HepG2 (cell line): ENCODE results near the gene C2orf80. TPM values are rescaled to one million over a fixed set of nuclear protein-coding genes. Genes with fewer than 3 reads are reported as not detected.
A peak's percentile ranks its signal among the peaks of the same experiment; 100 is the strongest.

ENCODE experiments used
- DR1 ChIP-seq: sonication (generic); formaldehyde crosslinking; IDR thresholded peaks from 2 replicates; pipeline ENCODE4 v1.8.0; 2021; ENCODE audit warnings: mild to moderate bottlenecking, missing genetic modification reagents, inconsistent platforms
- FOXA3 ChIP-seq: IDR thresholded peaks from 2 replicates; pipeline ENCODE4 v1.6.1; 2016; ENCODE audit warnings: missing genetic modification reagents, missing compliant biosample characterization
- HES4 ChIP-seq: sonication (generic); formaldehyde crosslinking; IDR thresholded peaks from 2 replicates; pipeline ENCODE4 v1.9.0; 2021; ENCODE audit warnings: mild to moderate bottlenecking, missing genetic modification reagents, borderline replicate concordance
- HHEX ChIP-seq: IDR thresholded peaks from 2 replicates; pipeline ENCODE4 v1.6.1; 2016; ENCODE audit warnings: control low read depth
- MXI1 ChIP-seq: IDR thresholded peaks from 3 replicates; pipeline ENCODE4 v1.6.1; 2012; ENCODE audit warnings: low read depth, low read length, inconsistent platforms, borderline replicate concordance
- PAWR ChIP-seq: sonication (generic); formaldehyde crosslinking; IDR thresholded peaks from 2 replicates; pipeline ENCODE4 v1.4.0; 2020; ENCODE audit warnings: missing genetic modification reagents, mild to moderate bottlenecking, borderline replicate concordance
- SYNCRIP ChIP-seq: fragments of 200-400 bp; formaldehyde crosslinking; IDR thresholded peaks from 2 replicates; pipeline ENCODE4 v1.6.1; 2018; ENCODE audit warnings: mild to moderate bottlenecking, low read depth, low read length; ENCODE audit not compliant: insufficient read depth
- TEAD2 ChIP-seq: sonication (generic); formaldehyde crosslinking; IDR thresholded peaks from 2 replicates; pipeline ENCODE4 v1.9.0; 2021; ENCODE audit warnings: missing genetic modification reagents
- ZFP36L2 ChIP-seq: sonication (generic); formaldehyde crosslinking; IDR thresholded peaks from 2 replicates; pipeline ENCODE4 v1.4.0; 2020; ENCODE audit warnings: missing genetic modification reagents
- ZFY ChIP-seq: sonication (generic); formaldehyde crosslinking; IDR thresholded peaks from 2 replicates; pipeline ENCODE4 v1.4.0; 2020; ENCODE audit warnings: missing genetic modification reagents
- ZNF232 ChIP-seq: sonication (generic); formaldehyde crosslinking; IDR thresholded peaks from 2 replicates; pipeline ENCODE4 v1.4.0; 2020; ENCODE audit warnings: missing genetic modification reagents, borderline replicate concordance
- ZNF614 ChIP-seq: IDR thresholded peaks from 2 replicates; pipeline ENCODE4 v1.6.1; 2018; ENCODE audit warnings: missing biosample characterization, missing genetic modification reagents, inconsistent platforms, borderline replicate concordance
- polyA plus RNA-seq, 8 experiments: library from polyadenylated mRNA; depleted of rRNA in 3 of 8; stranded (reverse) in 7 of 8; unstranded in 1 of 8; fragments of >200 nt; fragmentation: Illumina TruSeq in 4 of 8; extraction: Trizol in 4 of 8; gene quantifications; 2 replicates each; pipeline versions ENCODE4 v1.2.1 to v1.2.3, GENCODE V29; 2011 to 2016; ENCODE audit warnings: low read depth in 4 of 8, missing spikeins in 1 of 8, mixed read lengths in 1 of 8; ENCODE audit not compliant: insufficient read depth in 1 of 8
- total RNA-seq, 5 experiments: library from RNA; depleted of rRNA; stranded (reverse); fragments of >200 nt; fragmentation: Illumina TruSeq; extraction: Trizol; gene quantifications; 2 replicates each; pipeline ENCODE4 v1.2.3, GENCODE V29; 2016; ENCODE audit warnings: low read depth in 1 of 5
- TF ChIP-seq, protein P1 (sequence below): IDR thresholded peaks from 2 replicates; pipeline ENCODE4 v1.6.1; 2016; ENCODE audit warnings: low read depth
- TF ChIP-seq, protein P2 (sequence below): sonication (generic); formaldehyde crosslinking; IDR thresholded peaks from 2 replicates; pipeline ENCODE4 v1.4.0; 2020; ENCODE audit warnings: low read depth, mild to moderate bottlenecking, missing genetic modification reagents
- TF ChIP-seq, protein P3 (sequence below): conservative IDR thresholded peaks from 2 replicates; pipeline ENCODE4 v1.6.1; 2018; ENCODE audit warnings: missing genetic modification reagents
- TF ChIP-seq, protein P4 (sequence below): sonication (generic); formaldehyde crosslinking; IDR thresholded peaks from 2 replicates; pipeline ENCODE4 v1.5.1; 2020; ENCODE audit warnings: mild to moderate bottlenecking, missing genetic modification reagents, moderate library complexity

The C2orf80 gene
- total and polyA plus RNA-seq, 2 of the 13 experiments (the other 11 are each of a cell fraction or from before 2014, with no cell fraction given): not detected

DNA sequence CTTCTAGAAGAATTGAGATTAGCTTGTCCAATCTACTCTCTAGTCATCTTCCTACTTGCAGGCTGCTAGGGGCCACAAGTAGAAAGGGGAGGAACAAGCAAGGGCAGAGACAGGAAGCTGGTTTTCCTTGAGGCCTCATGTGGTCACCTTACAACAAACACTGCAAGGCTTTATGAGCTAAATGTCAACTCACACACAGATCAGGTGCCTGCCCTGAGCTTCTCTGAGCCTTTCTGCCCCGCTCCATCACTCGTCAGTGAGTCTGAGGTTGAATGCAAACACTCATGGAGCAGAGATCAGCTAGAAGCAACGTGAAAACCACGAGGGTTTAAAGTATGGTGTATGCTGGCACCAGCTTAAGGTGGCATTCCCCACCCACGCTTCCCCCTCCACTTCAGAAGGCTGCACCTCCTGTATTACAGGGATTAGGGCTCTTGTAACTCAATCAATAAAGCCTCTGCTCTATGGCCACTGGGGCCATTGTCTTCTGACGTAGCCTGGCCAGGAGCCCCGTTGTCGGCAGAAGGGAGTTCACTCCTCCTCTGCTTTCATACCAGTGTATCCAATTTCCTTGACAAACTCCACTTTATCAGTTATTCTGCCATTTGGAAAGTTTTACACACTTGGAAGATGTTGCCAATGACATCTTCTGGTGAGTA is 54.8 kb downstream of the C2orf80 start (continued):
- TF ChIP-seq HES4 (no peak), DR1 (CRISPR knock-in tag) (no peak), ZNF614 (peak; percentile 40; the same call in 1 of the 2 replicates), ZFP36L2 (CRISPR knock-in tag) (no peak), FOXA3 (CRISPR knock-in tag) (peak; percentile 39; the same call in 1 of the 2 replicates), ZFY (CRISPR knock-in tag) (no peak), ZNF232 (CRISPR knock-in tag) (peak; percentile 80; the same call in 1 of the 2 replicates), PAWR (CRISPR knock-in tag) (0 out of 2 replicates have a peak, but pooled peaks have one; percentile 8), SYNCRIP (no peak), TEAD2 (CRISPR knock-in tag) (no peak), HHEX (no peak), MXI1 (no peak)
- TF ChIP-seq, protein P1, sequence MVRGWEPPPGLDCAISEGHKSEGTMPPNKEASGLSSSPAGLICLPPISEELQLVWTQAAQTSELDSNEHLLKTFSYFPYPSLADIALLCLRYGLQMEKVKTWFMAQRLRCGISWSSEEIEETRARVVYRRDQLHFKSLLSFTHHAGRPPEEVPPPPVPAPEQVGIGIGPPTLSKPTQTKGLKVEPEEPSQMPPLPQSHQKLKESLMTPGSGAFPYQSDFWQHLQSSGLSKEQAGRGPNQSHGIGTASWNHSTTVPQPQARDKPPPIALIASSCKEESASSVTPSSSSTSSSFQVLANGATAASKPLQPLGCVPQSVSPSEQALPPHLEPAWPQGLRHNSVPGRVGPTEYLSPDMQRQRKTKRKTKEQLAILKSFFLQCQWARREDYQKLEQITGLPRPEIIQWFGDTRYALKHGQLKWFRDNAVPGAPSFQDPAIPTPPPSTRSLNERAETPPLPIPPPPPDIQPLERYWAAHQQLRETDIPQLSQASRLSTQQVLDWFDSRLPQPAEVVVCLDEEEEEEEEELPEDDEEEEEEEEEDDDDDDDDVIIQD (CRISPR knock-in tag): no peak
- TF ChIP-seq, protein P2, sequence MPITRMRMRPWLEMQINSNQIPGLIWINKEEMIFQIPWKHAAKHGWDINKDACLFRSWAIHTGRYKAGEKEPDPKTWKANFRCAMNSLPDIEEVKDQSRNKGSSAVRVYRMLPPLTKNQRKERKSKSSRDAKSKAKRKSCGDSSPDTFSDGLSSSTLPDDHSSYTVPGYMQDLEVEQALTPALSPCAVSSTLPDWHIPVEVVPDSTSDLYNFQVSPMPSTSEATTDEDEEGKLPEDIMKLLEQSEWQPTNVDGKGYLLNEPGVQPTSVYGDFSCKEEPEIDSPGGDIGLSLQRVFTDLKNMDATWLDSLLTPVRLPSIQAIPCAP: no peak
- TF ChIP-seq, protein P3, sequence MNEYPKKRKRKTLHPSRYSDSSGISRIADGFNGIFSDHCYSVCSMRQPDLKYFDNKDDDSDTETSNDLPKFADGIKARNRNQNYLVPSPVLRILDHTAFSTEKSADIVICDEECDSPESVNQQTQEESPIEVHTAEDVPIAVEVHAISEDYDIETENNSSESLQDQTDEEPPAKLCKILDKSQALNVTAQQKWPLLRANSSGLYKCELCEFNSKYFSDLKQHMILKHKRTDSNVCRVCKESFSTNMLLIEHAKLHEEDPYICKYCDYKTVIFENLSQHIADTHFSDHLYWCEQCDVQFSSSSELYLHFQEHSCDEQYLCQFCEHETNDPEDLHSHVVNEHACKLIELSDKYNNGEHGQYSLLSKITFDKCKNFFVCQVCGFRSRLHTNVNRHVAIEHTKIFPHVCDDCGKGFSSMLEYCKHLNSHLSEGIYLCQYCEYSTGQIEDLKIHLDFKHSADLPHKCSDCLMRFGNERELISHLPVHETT (CRISPR knock-in tag): no peak
- TF ChIP-seq, protein P4, sequence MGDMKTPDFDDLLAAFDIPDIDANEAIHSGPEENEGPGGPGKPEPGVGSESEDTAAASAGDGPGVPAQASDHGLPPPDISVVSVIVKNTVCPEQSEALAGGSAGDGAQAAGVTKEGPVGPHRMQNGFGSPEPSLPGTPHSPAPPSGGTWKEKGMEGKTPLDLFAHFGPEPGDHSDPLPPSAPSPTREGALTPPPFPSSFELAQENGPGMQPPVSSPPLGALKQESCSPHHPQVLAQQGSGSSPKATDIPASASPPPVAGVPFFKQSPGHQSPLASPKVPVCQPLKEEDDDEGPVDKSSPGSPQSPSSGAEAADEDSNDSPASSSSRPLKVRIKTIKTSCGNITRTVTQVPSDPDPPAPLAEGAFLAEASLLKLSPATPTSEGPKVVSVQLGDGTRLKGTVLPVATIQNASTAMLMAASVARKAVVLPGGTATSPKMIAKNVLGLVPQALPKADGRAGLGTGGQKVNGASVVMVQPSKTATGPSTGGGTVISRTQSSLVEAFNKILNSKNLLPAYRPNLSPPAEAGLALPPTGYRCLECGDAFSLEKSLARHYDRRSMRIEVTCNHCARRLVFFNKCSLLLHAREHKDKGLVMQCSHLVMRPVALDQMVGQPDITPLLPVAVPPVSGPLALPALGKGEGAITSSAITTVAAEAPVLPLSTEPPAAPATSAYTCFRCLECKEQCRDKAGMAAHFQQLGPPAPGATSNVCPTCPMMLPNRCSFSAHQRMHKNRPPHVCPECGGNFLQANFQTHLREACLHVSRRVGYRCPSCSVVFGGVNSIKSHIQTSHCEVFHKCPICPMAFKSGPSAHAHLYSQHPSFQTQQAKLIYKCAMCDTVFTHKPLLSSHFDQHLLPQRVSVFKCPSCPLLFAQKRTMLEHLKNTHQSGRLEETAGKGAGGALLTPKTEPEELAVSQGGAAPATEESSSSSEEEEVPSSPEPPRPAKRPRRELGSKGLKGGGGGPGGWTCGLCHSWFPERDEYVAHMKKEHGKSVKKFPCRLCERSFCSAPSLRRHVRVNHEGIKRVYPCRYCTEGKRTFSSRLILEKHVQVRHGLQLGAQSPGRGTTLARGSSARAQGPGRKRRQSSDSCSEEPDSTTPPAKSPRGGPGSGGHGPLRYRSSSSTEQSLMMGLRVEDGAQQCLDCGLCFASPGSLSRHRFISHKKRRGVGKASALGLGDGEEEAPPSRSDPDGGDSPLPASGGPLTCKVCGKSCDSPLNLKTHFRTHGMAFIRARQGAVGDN: peak; percentile 2; the same call in 1 of the 2 replicates
